Adrenal gland (tissue), 12 donors: ENCODE data around the gene DRC7. TPM values are rescaled to one million over a fixed set of nuclear protein-coding genes. Genes with fewer than 3 reads are reported as not detected.

Experiments used
- DNase-seq, 7 donors: peaks; one replicate each; pipeline ENCODE4 v3.0.0-alpha.2; 2019 to 2020
- H3K27ac ChIP-seq, 5 donors: fragments of 200-600 bp; sonication (generic) in 4 of 5; 1 replicate in 3 of 5; 2 replicates in 2 of 5; pipeline versions ENCODE4 v1.5.1 to v1.8.0; 2016 to 2020; ENCODE audit warnings: mild to moderate bottlenecking in 1 of 5
- H3K27me3 ChIP-seq: fragments of 200-600 bp; 2 replicates; pipeline ENCODE4 v1.8.0; 2021
- H3K36me3 ChIP-seq, 2 donors: fragments of 200-600 bp; replicated peaks in 1 of 2; 1 replicate in 1 of 2; 2 replicates in 1 of 2; pipeline versions ENCODE4 v1.5.1 to v1.8.0; 2018 to 2022
- H3K4me1 ChIP-seq, 2 donors: fragments of 200-600 bp; replicated peaks in 1 of 2; 1 replicate in 1 of 2; 2 replicates in 1 of 2; pipeline versions ENCODE4 v1.5.1 to v1.8.0; 2018 to 2021
- H3K4me3 ChIP-seq, 4 donors: fragments of 200-600 bp; sonication (generic) in 3 of 4; one replicate each; pipeline ENCODE4 v1.5.1; 2016 to 2018
- H3K9me3 ChIP-seq, 3 donors: fragments of 200-600 bp; sonication (generic) in 1 of 3; replicated peaks in 1 of 3; 1 replicate in 2 of 3; 2 replicates in 1 of 3; pipeline versions ENCODE4 v1.5.1 to v1.8.0; 2016 to 2021
- POLR2A ChIP-seq, 2 donors: fragments of 450-650 bp; IDR thresholded peaks; one replicate each; pipeline ENCODE4 v1.6.1; 2017; ENCODE audit warnings: antibody characterized with exemption in 2 of 2, mild to moderate bottlenecking in 2 of 2, moderate library complexity in 1 of 2
- WGBS, 4 donors: extraction: QIAGEN DNeasy Blood & Tissue Kit in 2 of 4; methylation state at CpG; one replicate each; pipeline versions ENCODE4 v1.1.5 to v1.1.7; 2013 to 2017; 5-methylcytosine and 5-hydroxymethylcytosine counted together
- intact Hi-C, 2 donors: fragments of 100-400 bp; cut with DNase I; formaldehyde crosslinking; loops; one replicate each; pipeline versions ENCODE4 v1.14.1 to v1.15.0; 2022 to 2023
- polyA plus RNA-seq, 3 donors: library from polyadenylated mRNA; stranded (reverse); fragments of 200-250 nt in 2 of 3; fragments of 350-450 nt in 1 of 3; fragmentation: Illumina TruSeq in 1 of 3; extraction: RNeasy Lipid Tissue Mini Kit (QIAGEN cat#74804) in 1 of 3; gene quantifications; one replicate each; pipeline ENCODE4 v1.2.3, GENCODE V29; 2013 to 2014
- total RNA-seq, 9 donors: library from RNA; depleted of rRNA in 4 of 9; stranded (reverse); fragments of >200 nt in 4 of 9; fragments of 120-200 nt in 1 of 9; fragmentation: NEBNext Ultra II Directional in 1 of 9; extraction: Animal tissue kit (Norgen Biotek cat#: 25700) in 1 of 9; gene quantifications; one replicate each; pipeline versions ENCODE4 v1.1.0 to v1.2.4, GENCODE V29; 2013 to 2023
- TF ChIP-seq, protein P1 (sequence below), 6 experiments: fragments of 450-650 bp in 4 of 6; fragments of 200-600 bp in 2 of 6; sonication (generic) in 1 of 6; IDR thresholded peaks; 1 replicate in 5 of 6; 2 replicates in 1 of 6; pipeline versions ENCODE4 v1.5.1 to v1.8.0; 2016 to 2021; ENCODE audit warnings: antibody characterized with exemption in 6 of 6, mild to moderate bottlenecking in 2 of 6, moderate library complexity in 1 of 6
- donor health status: healthy with polysubstance abuse.
- donor health status: Bipolar disorder and iron deficiency.
- donor health status: DM: yes; HTN: yes; CAD: no.
- donor health status: DM: no; HTN: no; CAD: no.
- donor health status: DM: no; HTN: no; CAD: no.
- donor health status: DM: yes; HTN: yes; CAD: no.

The DRC7 gene
- total and polyA plus RNA-seq, 12 donors, result 0.03 to 0.72 (median 0.33) TPM; not detected in 9

- no peak for DNase-seq
- Histone ChIP-seq H3K4me1 (no peaks in the 10 kb centered on the region), H3K27ac (no peak overlapping the region), H3K27me3 (no peaks in the 10 kb centered on the region), H3K4me3 (no peak overlapping the region), H3K36me3 (no peaks in the 10 kb centered on the region), H3K9me3 (no peaks in the 10 kb centered on the region)
- TF ChIP-seq, protein P1, sequence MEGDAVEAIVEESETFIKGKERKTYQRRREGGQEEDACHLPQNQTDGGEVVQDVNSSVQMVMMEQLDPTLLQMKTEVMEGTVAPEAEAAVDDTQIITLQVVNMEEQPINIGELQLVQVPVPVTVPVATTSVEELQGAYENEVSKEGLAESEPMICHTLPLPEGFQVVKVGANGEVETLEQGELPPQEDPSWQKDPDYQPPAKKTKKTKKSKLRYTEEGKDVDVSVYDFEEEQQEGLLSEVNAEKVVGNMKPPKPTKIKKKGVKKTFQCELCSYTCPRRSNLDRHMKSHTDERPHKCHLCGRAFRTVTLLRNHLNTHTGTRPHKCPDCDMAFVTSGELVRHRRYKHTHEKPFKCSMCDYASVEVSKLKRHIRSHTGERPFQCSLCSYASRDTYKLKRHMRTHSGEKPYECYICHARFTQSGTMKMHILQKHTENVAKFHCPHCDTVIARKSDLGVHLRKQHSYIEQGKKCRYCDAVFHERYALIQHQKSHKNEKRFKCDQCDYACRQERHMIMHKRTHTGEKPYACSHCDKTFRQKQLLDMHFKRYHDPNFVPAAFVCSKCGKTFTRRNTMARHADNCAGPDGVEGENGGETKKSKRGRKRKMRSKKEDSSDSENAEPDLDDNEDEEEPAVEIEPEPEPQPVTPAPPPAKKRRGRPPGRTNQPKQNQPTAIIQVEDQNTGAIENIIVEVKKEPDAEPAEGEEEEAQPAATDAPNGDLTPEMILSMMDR (IDR thresholded peaks at IDR 0.05), result no peak
- no peak for TF ChIP-seq POLR2A (IDR thresholded peaks at IDR 0.05)
- intact Hi-C loops, result no loop called here
- 80 to 91% (median 84%) methylated on average over 7 to 11 of the region's 11 CpGs for WGBS, 4 donors
Measured at GRCh38 chr16:57707331-57707730, 12.7 kb downstream of the DRC7 start.

DNA sequence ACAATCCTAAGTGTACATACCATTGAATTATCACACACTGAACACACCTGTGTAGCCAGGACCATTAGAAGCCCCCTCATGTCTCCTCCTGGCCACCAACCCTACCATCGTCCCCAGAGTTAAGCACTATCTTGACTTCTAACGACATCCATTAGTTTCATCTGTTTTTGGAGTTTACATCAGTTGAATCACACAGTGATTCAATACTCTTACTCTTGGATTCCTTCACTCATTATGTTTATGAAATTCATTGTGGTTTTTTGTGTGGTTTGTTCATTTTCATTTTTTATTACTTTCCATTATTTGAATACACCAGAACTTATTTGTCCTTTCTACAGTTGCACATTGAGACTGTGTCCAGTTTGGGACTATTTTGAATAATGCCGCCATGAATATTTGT is 13.6 kb downstream of the DRC7 start:
- Histone ChIP-seq H3K27ac (no peak overlapping the region), H3K4me1 (no peaks in the 10 kb centered on the region), H3K36me3 (no peaks in the 10 kb centered on the region), H3K27me3 (no peaks in the 10 kb centered on the region), H3K4me3 (no peak overlapping the region), H3K9me3 (no peaks in the 10 kb centered on the region)
- TF ChIP-seq, protein P1 (IDR thresholded peaks at IDR 0.05), result no peak
- no peak for TF ChIP-seq POLR2A (IDR thresholded peaks at IDR 0.05)
- 85 to 91% (median 89%) methylated on average over 3 of the region's 3 CpGs for WGBS, 4 donors
- no peak for DNase-seq
- intact Hi-C loops, result no loop called here

GRCh38 chr16:57709663-57710062 is 15.1 kb downstream of the DRC7 start:
- no peaks in the 10 kb centered on the region for H3K36me3 ChIP-seq
- no peak overlapping the region for H3K4me3 ChIP-seq
- no peaks in the 10 kb centered on the region for H3K9me3 ChIP-seq
- no peaks in the 10 kb centered on the region for H3K4me1 ChIP-seq
- no peak for TF ChIP-seq POLR2A (IDR thresholded peaks at IDR 0.05)
- TF ChIP-seq, protein P1 (IDR thresholded peaks at IDR 0.05), result no peak
- DNase-seq, result no peak
- 88 to 97% (median 91%) methylated on average over 3 of the region's 3 CpGs for WGBS, 4 donors
- intact Hi-C loops, result no loop called here
- H3K27ac ChIP-seq, result no peak overlapping the region
- H3K27me3 ChIP-seq, result no peaks in the 10 kb centered on the region

DNA sequence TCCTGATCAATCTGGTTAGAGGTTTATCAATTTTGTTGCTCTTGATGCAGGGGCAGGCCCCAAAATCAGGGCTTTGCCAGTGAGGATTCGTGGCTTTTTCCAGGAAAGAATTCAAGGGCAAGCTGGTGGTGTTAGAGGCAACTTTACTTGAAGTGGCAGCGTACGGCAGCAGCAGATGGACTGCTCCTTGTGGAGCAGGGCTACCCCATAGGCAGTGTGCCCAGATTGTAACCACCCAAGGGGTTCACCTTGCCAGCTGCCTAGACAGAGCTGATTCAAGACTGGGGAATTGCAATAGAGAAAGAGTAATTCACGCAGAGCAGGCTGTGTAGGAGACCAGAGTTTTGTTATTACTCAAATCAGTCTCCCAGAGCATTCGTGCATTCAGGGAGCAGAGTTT is 16.7 kb downstream of the DRC7 start:
- intact Hi-C loops, result no loop called here
- Histone ChIP-seq H3K4me1 (no peaks in the 10 kb centered on the region), H3K36me3 (no peaks in the 10 kb centered on the region), H3K9me3 (no peaks in the 10 kb centered on the region), H3K27me3 (no peaks in the 10 kb centered on the region), H3K27ac (no peak overlapping the region), H3K4me3 (no peak overlapping the region)
- no peak for DNase-seq
- TF ChIP-seq, protein P1 (IDR thresholded peaks at IDR 0.05), result no peak
- no peak for TF ChIP-seq POLR2A (IDR thresholded peaks at IDR 0.05)
- WGBS, 4 donors, result 86 to 92% (median 89%) methylated on average over 4 to 5 of the region's 5 CpGs
